SK-N-SH (cell line): ENCODE measurements around the gene GPR18. TPM values are rescaled to one million over a fixed set of nuclear protein-coding genes. Genes with fewer than 3 reads are reported as not detected.

Experiments used
- CTCF ChIA-PET: fragments of 300-600, 350-600 bp; formaldehyde crosslinking; extraction: SDS; loops from one replicate; lab custom pipeline; 2021; lab: Yijun Ruan, JAX
- POLR2A ChIA-PET: fragments of 350-600 bp; sonication (Branson Sonifier 250); formaldehyde crosslinking; extraction: SDS; loops from one replicate; lab custom pipeline; 2020; ENCODE audit warnings: antibody characterized with exemption, inconsistent platforms; lab: Yijun Ruan, JAX
- DNase-seq: peaks from one replicate; pipeline ENCODE4 v3.0.0; 2012
- H2AFZ ChIP-seq: fragments of 200-600 bp; sonication (generic); 2 replicates; pipeline ENCODE4 v1.8.1; 2016; ENCODE audit warnings: antibody characterized with exemption, mild to moderate bottlenecking, low read depth
- H3F3A ChIP-seq: fragments of 200-600 bp; sonication (generic); replicated peaks from 2 replicates; pipeline ENCODE3; 2016; ENCODE audit warnings: antibody characterized with exemption, mild to moderate bottlenecking; ENCODE audit not compliant: insufficient read depth
- H3K27ac ChIP-seq, 2 experiments: fragments of 200-500 bp in 1 of 2; fragments of 200-600 bp in 1 of 2; sonication (Bioruptor generic) in 1 of 2; sonication (generic), shearing (Covaris generic) in 1 of 2; 2 replicates each; pipeline versions ENCODE4 v1.5.1 to v1.6.1; 2014 to 2016; ENCODE audit warnings: low read depth in 2 of 2, inconsistent platforms in 1 of 2, low read length in 1 of 2, mild to moderate bottlenecking in 1 of 2, mixed read lengths in 1 of 2
- H3K27me3 ChIP-seq: fragments of 200-600 bp; sonication (generic), shearing (Covaris generic); 2 replicates; pipeline ENCODE4 v1.6.1; 2016; ENCODE audit warnings: mixed run types; ENCODE audit not compliant: insufficient read depth
- H3K36me3 ChIP-seq, 2 experiments: fragments of 200-500 bp in 1 of 2; fragments of 200-600 bp in 1 of 2; sonication (Bioruptor generic) in 1 of 2; sonication (generic) in 1 of 2; replicated peaks in 1 of 2; 2 replicates each; pipeline versions ENCODE3 to v1.5.1; 2014 to 2016; ENCODE audit warnings: low read length in 1 of 2, mild to moderate bottlenecking in 1 of 2; ENCODE audit not compliant: insufficient read depth in 2 of 2, control insufficient read depth in 1 of 2
- H3K4me1 ChIP-seq, 2 experiments: fragments of 200-500 bp in 1 of 2; fragments of 200-600 bp in 1 of 2; sonication (Bioruptor generic) in 1 of 2; sonication (generic), shearing (Covaris generic) in 1 of 2; 2 replicates each; pipeline versions ENCODE4 v1.5.1 to v1.6.1; 2014 to 2016; ENCODE audit warnings: low read depth in 1 of 2, low read length in 1 of 2, mixed run types in 1 of 2; ENCODE audit not compliant: insufficient read depth in 2 of 2, control insufficient read depth in 1 of 2
- H3K4me2 ChIP-seq: fragments of 200-600 bp; sonication (generic), shearing (Covaris generic); 2 replicates; pipeline ENCODE4 v1.6.1; 2017; ENCODE audit warnings: mixed run types
- H3K4me3 ChIP-seq, 2 experiments: fragments of 200-500 bp in 1 of 2; fragments of 200-600 bp in 1 of 2; sonication (Bioruptor generic) in 1 of 2; sonication (generic), shearing (Covaris generic) in 1 of 2; 2 replicates each; pipeline versions ENCODE4 v1.5.1 to v1.8.1; 2014 to 2016; ENCODE audit warnings: low read depth in 2 of 2, inconsistent platforms in 1 of 2, low read length in 1 of 2, mild to moderate bottlenecking in 1 of 2, mixed read lengths in 1 of 2, moderate library complexity in 1 of 2
- H3K79me2 ChIP-seq: fragments of 200-600 bp; sonication (generic); 2 replicates; pipeline ENCODE4 v1.8.1; 2017; ENCODE audit warnings: mild to moderate bottlenecking; ENCODE audit not compliant: insufficient read depth
- H3K9ac ChIP-seq: fragments of 200-600 bp; sonication (generic); 2 replicates; pipeline ENCODE4 v1.6.1; 2017; ENCODE audit warnings: mixed run types
- H3K9me2 ChIP-seq: fragments of 200-600 bp; sonication (generic); 2 replicates; pipeline ENCODE4 v1.6.1; 2017; ENCODE audit warnings: mixed run types
- H3K9me3 ChIP-seq: fragments of 200-600 bp; sonication (generic); 2 replicates; pipeline ENCODE4 v1.6.1; 2017; ENCODE audit warnings: mixed run types, mild to moderate bottlenecking, moderate library complexity
- H4K20me1 ChIP-seq: fragments of 200-600 bp; sonication (generic); 2 replicates; pipeline ENCODE4 v1.6.1; 2017; ENCODE audit warnings: mild to moderate bottlenecking, mixed run types; ENCODE audit not compliant: insufficient read depth
- CHD2 ChIP-seq: fragments of 150-350 bp; IDR thresholded peaks from 2 replicates; pipeline ENCODE4 v1.6.1; 2018; ENCODE audit warnings: low read length; ENCODE audit not compliant: partially characterized antibody
- CTCF ChIP-seq: fragments of 200-600 bp; sonication (generic); IDR thresholded peaks from 2 replicates; pipeline ENCODE4 v1.6.1; 2017; ENCODE audit warnings: antibody characterized with exemption, mild to moderate bottlenecking, moderate library complexity
- ELF1 ChIP-seq: IDR thresholded peaks from 2 replicates; pipeline ENCODE4 v1.4.0; 2012
- EZH2phosphoT487 ChIP-seq: fragments of 200-600 bp; sonication (generic); IDR thresholded peaks from 2 replicates; pipeline ENCODE4 v1.6.1; 2017; ENCODE audit warnings: low read depth, mixed run types, mild to moderate bottlenecking, antibody characterized with exemption, moderate library complexity, borderline replicate concordance
- FOXJ3 ChIP-seq: sonication (generic); formaldehyde crosslinking; IDR thresholded peaks from 2 replicates; pipeline ENCODE4 v1.5.1; 2020; ENCODE audit warnings: mild to moderate bottlenecking, missing genetic modification reagents
- FOXM1 ChIP-seq: IDR thresholded peaks from 2 replicates; pipeline ENCODE4 v1.4.0; 2012; ENCODE audit warnings: low read depth, mild to moderate bottlenecking
- GABPA ChIP-seq: IDR thresholded peaks from 2 replicates; pipeline ENCODE4 v1.4.0; 2012; ENCODE audit warnings: low read depth, mild to moderate bottlenecking
- GATA2 ChIP-seq: sonication (generic); formaldehyde crosslinking; IDR thresholded peaks from 2 replicates; pipeline ENCODE4 v1.5.0; 2020; ENCODE audit warnings: mild to moderate bottlenecking, missing genetic modification reagents
- JUND ChIP-seq: IDR thresholded peaks from 2 replicates; pipeline ENCODE4 v1.4.0; 2012
- MEF2A ChIP-seq: IDR thresholded peaks from 2 replicates; pipeline ENCODE4 v1.4.0; 2012; ENCODE audit warnings: low read depth, borderline replicate concordance
- NFIC ChIP-seq: IDR thresholded peaks from 2 replicates; pipeline ENCODE4 v1.4.0; 2012; ENCODE audit warnings: borderline replicate concordance
- RAD21 ChIP-seq: IDR thresholded peaks from 2 replicates; pipeline ENCODE4 v1.6.1; 2012; ENCODE audit warnings: mild to moderate bottlenecking, low read length
- RCOR1 ChIP-seq: fragments of 150-350 bp; IDR thresholded peaks from 2 replicates; pipeline ENCODE4 v1.6.1; 2017; ENCODE audit warnings: antibody characterized with exemption, low read length
- RFX5 ChIP-seq: IDR thresholded peaks from 2 replicates; pipeline ENCODE4 v1.6.1; 2012; ENCODE audit warnings: mild to moderate bottlenecking, improper control_type of control experiment, low read length
- SMC3 ChIP-seq: IDR thresholded peaks from 2 replicates; pipeline ENCODE4 v1.6.1; 2012; ENCODE audit warnings: low read depth, low read length, improper control_type of control experiment
- TCF12 ChIP-seq: IDR thresholded peaks from 2 replicates; pipeline ENCODE4 v1.4.0; 2012
- USF2 ChIP-seq: fragments of 150-350 bp; IDR thresholded peaks from 2 replicates; pipeline ENCODE4 v1.6.1; 2017; ENCODE audit warnings: antibody characterized with exemption, low read length, low read depth, borderline replicate concordance
- ZBTB33 ChIP-seq: IDR thresholded peaks from 2 replicates; pipeline ENCODE4 v1.4.0; 2012; ENCODE audit warnings: low read depth, borderline replicate concordance
- WGBS: methylation state at CpG from one replicate; pipeline ENCODE4 v1.1.6; 2017; ENCODE audit warnings: low lambda C conversion rate; 5-methylcytosine and 5-hydroxymethylcytosine counted together
- polyA plus RNA-seq, 3 experiments: library from polyadenylated mRNA; depleted of rRNA; stranded (reverse); fragments of >200 nt; gene quantifications; 2 replicates each; pipeline ENCODE4 v1.2.3, GENCODE V29; 2012
- TF ChIP-seq, protein P1 (sequence below): IDR thresholded peaks from 2 replicates; pipeline ENCODE4; 2012

The GPR18 gene
- polyA plus RNA-seq, 1 of the 3 experiments (the other 2 are of a cell fraction): not detected

DNA sequence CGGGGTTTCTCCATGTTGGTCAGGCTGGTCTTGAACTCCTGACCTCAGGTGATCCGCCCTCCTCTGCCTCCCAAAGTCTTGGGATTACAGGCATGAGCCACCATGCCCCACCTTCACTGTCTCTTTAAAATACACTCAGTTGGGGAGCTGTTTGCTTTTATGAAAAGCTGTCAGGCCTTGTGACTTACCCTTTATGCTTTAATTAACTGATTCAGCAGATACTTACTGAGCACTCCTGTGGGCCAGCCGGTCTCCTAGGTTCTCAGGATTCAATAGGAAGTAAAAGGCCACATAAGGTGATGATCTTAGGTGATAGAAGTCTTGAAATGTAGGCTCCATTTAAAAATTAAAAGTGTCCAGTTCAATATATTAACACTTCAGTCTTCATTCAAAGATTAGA lies 50.0 kb downstream of the GPR18 start:
- H3F3A ChIP-seq: no peaks in the 10 kb centered on the region
- H3K4me2 ChIP-seq: no peak overlapping the region
- peaks cover 0 to 4% of the 10 kb centered on the region in 2 experiments for H3K36me3 ChIP-seq
- H2AFZ ChIP-seq: no peak overlapping the region
- H3K4me3 ChIP-seq: no peak overlapping the region
- peaks cover 19% of the 10 kb centered on the region; the same call in 1 of the 2 replicates for H4K20me1 ChIP-seq
- DNase-seq: no peak
- H3K79me2 ChIP-seq: peaks cover 92% of the 10 kb centered on the region
- POLR2A ChIA-PET: no interaction called here
- no peak for TF ChIP-seq ELF1
- no peak for TF ChIP-seq RAD21
- no peak for TF ChIP-seq GATA2 (CRISPR knock-in tag)
- TF ChIP-seq TCF12: no peak
- TF ChIP-seq USF2: no peak
- no peak for TF ChIP-seq ZBTB33
- no peak for TF ChIP-seq SMC3
- no peak for TF ChIP-seq FOXM1
- TF ChIP-seq RFX5: no peak
- no peak for TF ChIP-seq GABPA
- TF ChIP-seq CHD2: no peak
- TF ChIP-seq, protein P1, sequence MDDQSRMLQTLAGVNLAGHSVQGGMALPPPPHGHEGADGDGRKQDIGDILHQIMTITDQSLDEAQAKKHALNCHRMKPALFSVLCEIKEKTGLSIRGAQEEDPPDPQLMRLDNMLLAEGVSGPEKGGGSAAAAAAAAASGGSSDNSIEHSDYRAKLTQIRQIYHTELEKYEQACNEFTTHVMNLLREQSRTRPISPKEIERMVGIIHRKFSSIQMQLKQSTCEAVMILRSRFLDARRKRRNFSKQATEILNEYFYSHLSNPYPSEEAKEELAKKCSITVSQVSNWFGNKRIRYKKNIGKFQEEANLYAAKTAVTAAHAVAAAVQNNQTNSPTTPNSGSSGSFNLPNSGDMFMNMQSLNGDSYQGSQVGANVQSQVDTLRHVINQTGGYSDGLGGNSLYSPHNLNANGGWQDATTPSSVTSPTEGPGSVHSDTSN: no peak
- TF ChIP-seq JUND: no peak
- TF ChIP-seq MEF2A: no peak
- no peak for TF ChIP-seq EZH2phosphoT487
- no peak for TF ChIP-seq RCOR1
- TF ChIP-seq CTCF: no peak
- no peak for TF ChIP-seq FOXJ3 (CRISPR knock-in tag)
- TF ChIP-seq NFIC: no peak
- TF ChIP-seq, all 33 proteins: peak for 0
- no peak overlapping the region for H3K27ac ChIP-seq
- H3K27me3 ChIP-seq: no peaks in the 10 kb centered on the region
- no peaks in the 10 kb centered on the region; a peak in 1 of 4 replicates for H3K4me1 ChIP-seq
- H3K9me2 ChIP-seq: no peaks in the 10 kb centered on the region
- no peaks in the 10 kb centered on the region for H3K9me3 ChIP-seq
- no peak overlapping the region for H3K9ac ChIP-seq
- WGBS: 91% methylated on average over 3 of the region's 3 CpGs
- CTCF ChIA-PET: interaction anchor here (3.9 kb wide), 1 partner anchor 229 kb away, joined by 21 read pairs; no protein-coding TSS in a partner anchor
